NCI-H1694 treated with DMSO at 0.1 percent for 48 hours (cell line): ENCODE results near the gene CDH4.

Experiments used
- DNase-seq: peaks from one replicate; lab custom pipeline; 2025; lab: John Stamatoyannopoulos, UW

Gene CDH4

DNA sequence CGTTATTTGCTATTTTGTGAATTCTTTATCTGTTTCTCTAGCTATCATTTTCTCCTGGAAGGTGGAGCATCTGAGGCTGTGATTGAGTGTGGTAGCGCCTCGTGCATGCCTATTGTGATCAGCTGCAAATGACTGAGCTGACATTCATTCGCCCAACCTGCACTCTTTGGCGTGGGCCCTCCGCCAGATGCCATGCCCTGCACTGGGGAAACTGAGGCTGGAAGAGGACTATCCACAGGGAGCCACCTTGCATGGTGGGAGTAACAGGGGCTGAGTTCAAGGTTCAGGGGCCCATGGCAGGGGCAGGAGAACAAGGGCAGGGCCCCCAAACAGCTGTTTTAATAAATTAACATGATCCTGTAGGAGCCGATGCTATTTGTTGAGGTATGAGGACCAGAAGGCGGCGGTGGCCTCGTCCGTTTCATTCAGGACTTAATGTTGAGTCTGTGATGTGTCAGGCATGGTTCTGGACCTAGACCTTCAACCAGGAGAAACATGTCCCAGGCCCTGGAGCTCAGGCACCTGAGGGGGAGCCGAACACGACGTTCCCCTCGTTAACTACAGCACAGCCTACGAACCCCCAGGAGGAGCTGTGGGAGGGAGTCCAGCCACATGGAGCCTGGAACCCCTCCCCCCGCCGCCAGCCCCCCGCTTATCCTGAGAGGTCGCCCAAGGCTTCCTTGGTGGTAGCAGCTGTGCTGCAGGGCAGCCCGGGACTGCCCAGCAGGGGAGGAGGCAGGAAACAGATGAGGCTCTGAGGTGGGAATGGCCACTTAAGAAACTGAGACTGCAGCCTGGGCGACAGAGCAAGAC lies 242.9 kb downstream of the CDH4 start:
- DNase-seq, result no peak

DNA sequence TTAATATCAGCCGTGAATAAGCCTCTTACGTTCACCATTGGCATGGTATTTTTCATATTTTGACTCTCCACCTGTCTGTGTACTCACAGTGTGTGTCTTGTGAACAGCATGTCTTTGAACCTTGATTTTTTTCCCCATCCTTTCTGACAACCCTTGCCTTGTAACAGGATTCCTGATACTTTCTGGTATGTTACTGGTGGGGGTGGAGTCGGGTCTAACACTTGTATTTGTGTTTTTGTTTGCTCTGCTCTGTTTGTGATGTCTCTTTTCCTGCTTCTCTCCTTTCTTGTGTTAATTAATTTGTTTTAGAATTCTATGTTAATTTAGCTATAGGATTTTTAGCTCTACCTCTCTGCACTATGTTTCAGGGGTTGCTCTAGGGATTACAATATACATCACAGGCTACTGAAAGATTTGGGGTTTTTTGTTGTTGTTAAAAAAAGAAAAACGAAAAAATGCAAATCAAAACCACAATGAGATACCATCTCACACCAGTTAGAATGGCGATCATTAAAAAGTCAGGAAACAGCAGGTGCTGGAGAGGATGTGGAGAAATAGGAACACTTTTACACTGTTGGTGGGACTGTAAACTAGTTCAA lies 245.1 kb downstream of the CDH4 start:
- no peak for DNase-seq

DNA sequence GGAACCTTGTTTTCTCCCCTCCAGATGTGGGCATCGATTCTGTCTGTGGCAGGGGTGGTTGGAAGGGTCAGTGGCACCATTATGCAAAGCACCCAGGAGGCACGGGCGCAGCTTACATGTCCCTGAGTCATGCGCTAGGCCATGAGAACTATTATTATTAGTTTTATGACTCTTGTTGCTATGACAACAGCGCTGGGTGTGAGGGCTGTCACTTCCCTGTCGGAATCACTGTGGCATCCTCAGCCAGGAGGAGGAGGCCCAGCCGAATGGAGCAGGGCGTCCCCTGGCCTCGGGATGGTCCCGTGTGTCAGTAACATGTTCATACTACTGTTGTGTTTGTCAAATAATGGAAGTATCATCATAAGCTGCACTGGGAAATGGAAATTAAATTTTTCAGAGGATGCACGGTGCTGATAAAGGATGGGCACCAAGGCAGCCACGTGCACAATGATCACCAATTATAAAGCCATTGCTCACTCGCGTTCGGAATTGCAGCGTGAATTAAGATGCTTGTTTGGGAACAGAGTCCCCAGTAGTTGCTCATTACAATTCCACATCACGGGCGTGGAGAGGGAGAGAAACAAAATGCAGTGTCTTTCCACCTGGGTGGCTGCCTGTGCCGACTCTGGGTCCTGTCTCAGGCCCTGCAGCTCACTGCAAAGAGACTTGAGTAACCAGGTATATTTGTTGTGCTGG lies 247.9 kb downstream of the CDH4 start:
- DNase-seq, result no peak

DNA sequence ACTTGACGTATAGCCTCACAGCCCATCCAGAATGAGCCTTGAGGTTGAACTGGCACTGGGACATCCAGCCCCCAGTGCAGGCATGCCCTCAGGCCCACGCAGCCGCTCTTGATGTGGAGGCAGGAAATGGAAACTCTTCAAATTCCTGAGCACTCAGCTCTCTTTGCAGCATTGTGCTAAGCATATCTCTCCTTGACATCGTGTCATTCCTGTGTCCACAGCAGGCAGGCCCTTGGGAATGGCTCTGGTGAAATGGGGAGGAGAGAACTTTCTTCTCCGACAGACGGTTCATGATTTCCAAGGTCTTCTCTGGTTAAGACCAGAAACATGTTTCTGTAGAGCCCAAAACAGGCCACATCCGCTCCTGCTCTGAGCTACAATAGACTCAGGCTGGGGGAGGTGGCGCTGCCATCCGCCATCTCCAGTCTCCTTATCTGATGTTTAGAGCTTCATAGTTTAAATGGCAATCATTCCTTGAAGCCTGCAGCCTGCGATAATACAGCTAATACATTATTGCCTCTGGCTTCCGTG lies 248.8 kb downstream of the CDH4 start:
- DNase-seq, result no peak

DNA sequence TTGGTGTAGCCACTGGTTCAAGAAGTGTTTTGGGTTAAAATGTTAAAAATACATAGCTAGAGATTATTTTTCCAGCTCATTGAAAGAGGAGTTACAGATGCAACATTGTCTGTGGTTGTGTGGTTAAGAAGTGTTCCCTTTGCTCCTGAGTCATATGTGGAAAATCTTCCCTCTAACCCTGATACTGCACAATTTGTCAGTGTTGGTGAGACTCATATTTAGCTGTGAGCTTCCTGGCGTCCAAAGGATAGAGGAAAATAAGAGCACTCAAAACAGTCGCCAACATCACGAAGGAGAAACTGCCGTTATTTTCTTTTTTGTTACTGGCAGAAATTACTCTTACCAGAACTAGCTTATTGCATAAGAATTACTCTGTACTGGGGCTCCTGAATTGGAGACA lies 250.4 kb downstream of the CDH4 start:
- no peak for DNase-seq

DNA sequence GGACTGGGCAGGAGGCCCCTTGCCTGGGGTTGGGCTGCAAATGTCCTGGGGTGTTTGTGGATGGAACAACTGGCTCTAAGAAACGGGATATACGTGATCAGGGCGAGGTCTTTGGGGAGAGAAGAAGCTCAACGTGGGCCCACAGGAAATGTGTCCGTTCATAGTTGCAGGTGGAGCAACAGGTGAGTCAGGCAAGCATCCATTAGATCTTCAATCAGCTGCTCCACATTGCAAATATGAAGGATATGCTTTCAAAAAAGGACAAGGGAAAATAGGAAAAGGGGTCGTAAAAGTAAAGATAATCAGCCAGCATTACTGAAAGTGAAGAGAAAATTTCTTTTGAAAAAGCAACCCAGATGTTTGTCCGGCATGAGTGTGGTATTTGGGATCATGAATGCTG lies 251.0 kb downstream of the CDH4 start:
- no peak for DNase-seq

DNA sequence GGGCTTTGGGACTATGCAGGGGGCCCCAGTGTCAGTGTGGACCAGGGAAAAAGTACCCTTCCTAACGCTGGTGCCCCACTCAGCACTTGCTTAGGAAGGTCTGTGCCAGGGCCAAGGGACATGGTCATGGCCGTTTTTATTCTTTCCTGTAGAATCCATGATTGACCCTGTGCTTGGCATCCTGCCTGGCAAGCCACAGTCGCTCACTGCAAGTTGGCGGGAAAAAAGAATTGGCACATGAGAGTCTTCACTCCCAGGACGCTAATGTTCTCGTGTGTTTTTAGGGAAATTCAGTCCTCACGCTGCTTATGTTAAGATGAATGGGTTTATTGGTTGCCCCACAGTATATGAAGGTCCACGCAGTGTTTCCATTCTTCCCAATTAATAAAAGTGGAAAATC lies 253.4 kb downstream of the CDH4 start:
- DNase-seq, result no peak

DNA sequence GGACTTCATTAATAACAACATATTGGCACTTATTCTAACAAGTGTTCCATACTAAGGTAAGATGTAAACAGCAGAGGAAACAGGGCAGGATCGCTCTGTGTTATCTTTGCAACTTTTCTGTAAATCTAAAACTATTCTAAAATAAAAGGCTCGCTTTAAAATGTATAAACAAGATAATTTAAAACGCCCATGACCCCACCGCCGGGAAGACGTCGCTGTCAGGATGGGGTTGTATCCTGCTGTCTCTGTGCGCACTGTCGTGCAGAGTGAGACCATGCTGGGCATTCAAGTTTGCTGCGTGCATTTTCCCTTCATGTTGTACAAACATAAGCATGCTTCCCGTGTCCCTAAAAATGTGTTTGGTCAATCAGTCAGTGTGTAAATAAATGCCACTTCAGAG lies 255.7 kb downstream of the CDH4 start:
- DNase-seq, result no peak

DNA sequence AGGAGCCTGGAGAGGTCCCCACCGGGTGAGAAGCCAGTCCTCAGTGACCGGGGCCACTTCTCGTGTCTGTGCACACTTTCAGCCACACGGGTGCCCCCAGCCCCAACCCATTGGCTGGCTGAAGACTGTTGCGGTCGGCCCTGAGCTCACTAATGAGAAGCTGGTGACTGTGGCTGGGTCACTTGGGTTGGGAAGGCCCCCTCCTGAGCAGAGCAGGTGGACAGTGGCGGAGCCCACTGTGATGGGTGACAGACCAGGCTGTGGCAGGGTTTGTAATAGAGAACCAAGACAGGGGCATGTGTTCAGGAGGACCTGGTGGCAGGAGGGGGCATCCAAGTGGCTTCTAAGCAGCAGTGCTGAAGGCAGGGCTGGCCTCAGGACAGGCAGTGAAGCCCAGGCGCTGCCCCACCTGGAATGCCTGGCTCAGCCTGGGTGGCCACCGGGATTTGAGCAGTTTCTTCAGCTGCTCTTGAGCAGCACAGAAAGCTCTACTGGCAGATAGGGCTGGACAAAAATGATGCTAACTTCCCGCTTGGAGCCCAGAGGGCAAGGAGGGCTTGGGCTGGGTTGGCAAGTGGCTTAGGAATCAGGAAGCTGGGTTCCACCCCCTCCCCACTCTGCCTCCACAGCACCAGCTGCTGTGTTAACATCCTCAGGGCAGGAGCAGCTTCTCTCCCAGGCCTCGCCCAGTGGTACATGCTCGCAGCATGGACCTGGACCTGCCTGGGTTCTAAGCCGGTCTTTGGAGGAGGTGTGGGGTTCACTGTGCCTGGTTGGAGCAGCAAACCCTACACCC lies 256.4 kb downstream of the CDH4 start:
- no peak for DNase-seq

DNA sequence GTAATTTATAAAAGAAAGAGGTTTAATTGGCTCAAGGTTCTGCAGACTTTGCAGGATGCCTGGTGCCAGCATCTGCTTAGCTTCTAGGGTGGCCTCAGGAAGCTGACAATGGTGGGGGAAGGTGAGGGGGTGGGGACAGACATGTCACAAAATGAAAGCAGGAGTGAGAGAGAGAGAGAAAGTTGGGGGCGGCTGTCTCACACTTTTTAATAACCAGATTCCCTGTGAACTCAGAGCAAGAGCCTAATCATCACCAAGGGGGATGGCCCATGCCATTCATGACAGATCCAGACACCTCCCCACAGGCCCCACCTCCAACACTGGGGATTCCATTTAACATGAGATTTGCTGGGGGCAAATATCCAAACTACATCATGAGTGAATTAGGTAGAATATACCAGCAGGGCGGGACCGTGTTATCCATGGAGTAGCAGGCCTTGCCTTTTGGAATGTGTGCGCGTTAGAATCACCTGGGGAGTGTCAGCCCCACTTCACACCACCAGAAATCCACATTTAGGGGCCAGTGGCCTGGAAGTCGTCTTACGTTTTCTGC lies 258.8 kb downstream of the CDH4 start:
- DNase-seq, result no peak

DNA sequence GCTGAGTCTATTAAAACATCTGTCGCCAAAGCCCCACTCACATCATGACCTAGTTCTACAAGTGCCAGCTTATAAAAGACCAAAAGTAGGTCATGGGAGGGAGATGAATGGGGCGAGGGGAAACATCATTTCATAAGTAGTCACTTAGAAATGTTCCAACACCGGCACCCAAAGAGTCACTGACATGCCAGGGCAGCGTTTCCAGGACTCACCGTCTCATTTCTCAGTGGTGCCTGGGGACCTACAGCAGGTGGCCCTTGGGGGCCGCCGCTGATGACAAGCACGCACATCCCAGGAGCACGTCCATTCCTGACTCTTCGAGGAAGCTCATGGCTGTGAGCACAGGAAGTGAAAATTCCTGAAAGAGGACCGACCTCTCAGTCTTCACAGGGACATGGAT lies 260.4 kb downstream of the CDH4 start:
- DNase-seq, result no peak

DNA sequence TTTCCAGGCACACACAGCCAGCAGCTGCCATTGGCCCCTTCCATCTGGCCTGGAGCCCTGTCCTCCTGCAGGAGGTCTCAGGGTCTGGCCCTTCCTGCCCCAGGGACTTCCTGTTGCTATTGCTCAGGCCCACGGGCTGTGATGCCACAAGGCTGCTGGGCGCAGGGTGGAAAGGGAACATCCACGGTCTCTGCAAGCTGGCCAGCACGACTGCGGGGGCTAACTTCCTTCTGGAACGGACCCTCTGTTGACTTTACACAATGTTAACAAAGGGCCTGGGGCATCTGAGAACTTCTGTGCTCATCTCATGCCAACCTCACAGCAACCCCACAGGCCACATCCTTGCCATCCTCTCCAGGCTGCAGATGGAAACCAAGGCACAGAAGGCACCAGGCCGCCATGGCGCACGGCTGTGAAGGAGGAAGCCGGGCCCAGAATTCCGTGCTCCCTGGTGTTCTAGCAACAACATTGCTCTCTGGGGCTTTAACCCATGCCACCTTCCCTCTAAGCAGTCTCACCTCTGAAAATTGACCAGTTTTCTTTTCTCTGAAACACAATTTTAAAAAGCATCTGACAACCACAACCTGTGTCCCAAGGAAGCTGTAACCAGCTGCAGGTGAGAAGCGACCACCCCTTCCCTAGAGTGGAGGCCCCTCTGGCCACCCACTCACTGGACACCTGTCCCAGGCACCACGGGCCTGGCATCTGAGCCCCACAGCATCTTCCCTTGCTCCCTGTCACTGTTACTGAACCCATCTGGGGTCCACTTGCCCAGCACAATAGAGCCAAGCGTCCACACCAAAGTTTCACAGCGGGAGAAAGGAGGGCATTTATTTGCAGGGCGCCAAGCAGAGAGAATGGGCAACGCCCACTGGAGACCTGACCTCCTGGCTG lies 261.3 kb downstream of the CDH4 start:
- DNase-seq, result no peak

DNA sequence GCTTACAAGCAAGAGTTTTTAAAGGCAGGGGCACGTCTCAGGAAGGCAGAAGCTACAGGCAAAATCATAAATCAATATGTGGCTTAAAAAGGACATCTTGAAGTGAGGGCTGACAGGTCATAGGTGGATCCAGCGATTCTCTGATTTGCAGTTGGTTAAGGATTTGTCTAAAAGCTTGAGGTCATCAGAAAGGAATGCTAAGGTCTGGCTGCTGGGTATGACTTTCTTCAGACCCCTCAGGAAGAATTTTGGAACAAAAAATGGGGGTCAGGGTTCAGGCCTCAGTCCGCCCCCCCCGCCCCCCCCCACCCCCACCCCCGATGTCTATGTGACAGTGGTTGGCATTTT lies 261.9 kb downstream of the CDH4 start:
- no peak for DNase-seq

DNA sequence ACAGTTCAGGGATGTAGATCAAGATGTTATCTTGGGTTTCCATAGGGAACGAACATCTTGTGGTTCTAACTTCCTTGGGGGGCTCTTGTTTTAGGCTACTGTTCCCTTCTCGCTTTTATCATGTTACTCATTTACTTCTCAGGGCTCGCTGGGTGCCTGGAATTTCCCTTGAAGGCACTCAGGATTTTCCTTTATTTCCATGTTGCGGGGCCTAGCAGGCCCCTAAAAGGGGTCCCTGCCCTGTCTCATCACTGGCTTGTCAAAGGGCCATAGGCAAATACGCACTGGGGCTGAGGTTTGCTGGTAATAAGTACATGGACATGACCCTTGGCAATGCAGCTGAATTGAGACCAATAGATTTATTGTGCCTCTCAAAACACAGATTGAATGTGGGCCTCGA lies 262.3 kb downstream of the CDH4 start:
- no peak for DNase-seq

DNA sequence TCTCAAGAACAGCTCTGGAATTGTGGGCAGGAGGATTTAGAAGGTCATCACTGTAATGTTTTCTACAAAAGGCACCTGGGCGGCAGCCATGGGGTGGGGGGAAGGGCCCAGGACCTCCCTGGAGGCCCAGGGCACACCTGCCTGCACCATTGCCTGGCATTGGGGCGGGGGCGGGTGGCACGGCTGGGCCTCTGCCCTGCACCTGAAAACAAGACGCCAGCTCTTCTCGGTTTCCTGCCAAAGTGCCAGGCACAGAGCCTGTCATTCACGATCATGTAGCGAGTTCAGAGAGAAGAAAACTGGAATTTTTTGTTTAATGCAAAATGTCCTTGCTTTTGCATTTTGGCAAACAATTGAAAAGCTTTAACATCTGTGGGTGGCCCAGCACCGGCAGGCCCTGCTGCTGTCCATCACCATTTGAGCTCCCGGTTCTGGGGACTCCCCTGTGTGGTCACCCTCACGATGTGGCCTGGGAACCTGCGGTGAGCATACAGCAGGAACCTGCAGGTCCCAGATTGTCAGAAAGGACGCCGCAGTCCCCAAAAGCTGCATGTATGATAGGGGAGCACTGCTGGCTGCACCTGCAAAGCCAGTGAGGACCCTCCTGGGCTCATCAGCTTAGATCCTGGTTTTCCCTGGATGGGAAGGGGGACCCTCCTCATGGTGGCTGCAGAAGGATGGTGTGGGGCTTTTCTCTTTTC lies 262.9 kb downstream of the CDH4 start:
- DNase-seq, result no peak

DNA sequence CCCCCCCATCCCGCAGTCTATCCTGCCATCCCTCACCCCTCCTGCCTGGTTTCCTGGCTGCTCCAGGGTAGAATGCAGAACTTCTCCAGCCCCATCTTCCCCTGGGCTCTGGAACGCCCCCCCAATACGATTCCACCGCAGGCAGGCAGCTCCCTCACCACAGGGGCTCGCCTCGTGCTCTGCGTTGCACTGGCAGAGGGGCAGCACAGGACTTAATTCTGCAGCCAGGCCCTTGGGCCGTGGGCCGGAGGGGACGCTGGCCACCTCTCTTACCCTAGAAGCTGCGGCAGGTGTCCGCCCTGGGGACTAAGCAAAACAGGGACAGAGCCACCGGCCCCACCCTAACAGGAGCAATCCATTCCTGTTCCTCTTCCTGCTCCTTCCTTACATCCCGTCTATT lies 263.9 kb downstream of the CDH4 start:
- no peak for DNase-seq

DNA sequence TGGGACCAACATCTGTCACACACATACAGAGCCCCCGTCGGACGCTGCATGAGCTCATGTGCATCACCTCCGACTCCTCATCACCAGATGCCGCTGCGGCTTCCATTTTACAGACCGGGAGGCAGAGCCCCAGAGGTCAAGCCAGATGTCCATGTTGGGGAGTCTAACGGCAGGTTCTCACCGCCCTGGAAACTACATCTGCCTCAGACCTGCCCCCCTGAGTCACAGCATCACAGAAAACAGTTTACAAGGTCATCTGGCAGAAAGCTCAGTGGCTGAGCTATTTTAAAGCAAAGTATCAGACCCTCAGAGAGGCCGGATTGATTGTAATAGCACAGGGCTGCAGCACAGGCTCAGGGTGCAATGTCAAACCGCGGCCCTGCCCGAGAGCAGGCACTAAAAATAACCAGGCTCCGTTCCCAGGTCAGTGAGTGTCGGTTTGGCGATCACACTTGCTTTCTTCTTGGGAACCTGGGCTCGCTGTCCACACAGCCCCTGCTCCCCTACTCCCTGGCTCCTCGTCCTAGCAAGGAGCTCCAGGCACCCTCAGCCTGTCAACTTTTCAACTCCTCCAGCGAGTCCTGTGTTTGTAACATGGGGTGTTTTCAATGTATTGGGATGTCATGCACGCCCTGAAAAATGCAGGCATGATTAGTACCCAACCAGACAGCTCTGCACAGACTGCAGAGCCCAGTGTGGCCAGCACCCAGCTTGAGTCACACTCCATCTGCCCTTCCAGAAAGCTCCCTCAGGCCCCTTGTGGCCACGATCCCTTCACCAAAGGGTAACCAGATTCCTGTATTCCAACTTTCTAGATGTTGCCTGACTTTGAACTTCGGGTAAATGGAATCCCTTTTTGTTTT lies 264.5 kb downstream of the CDH4 start:
- no peak for DNase-seq

DNA sequence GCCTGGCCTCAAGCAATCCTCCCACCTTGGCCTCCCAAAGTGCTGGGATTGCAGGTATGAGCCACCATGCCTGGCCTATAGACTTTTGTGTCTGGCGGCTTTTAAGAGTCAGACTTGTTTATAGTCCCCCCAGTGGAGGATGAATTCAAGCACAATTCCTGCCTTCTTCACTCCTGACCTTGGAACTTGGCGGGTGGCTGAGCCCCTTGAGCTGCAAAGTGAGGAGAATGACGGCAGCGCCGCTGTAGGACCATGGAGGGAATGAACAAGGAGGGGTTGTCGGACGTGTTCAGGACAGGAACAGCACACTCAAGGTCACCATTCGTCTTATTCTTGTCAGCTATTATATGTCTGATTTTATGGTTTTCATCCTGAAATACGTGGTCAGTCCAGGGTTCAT lies 265.4 kb downstream of the CDH4 start:
- no peak for DNase-seq

DNA sequence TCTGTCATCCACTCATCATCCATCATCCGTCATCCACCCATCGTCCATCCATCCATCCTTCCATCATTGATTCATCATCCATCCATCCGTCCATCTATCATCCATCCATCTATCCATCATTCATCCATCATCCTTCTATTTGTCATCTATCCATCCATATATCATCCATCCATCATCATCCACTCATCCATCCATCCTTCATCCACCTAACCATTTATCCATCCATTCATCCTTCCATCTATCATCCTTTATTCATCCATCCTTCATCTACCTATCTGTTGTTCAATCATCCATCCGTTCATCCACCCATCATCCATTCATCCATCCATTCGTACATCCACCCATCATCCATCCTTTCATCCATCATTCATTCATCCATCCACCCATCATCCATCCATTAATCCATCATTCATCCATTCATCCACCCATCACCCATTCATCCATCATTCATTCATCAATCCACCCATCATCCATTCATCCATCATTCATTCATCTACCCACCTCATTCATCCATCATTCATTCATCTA lies 266.4 kb downstream of the CDH4 start:
- DNase-seq, result no peak
